NT2/D1 (cell line): ENCODE measurements around the gene FKBP5.
"Not testable (repeated sequence)": the region's sequence is repeated elsewhere in the genome, so short reads cannot be mapped to it uniquely, and the experiment has no call there.

Source experiments
- DNase-seq: peaks from one replicate; pipeline ENCODE4 v3.0.0-alpha.2; 2011; ENCODE audit warnings: low read depth, low spot score
- H3K27me3 ChIP-seq: 2 replicates; pipeline ENCODE4 v1.6.0; 2011; ENCODE audit warnings: mild to moderate bottlenecking; ENCODE audit not compliant: insufficient read length, insufficient read depth
- H3K36me3 ChIP-seq: 2 replicates; pipeline ENCODE4 v1.6.1; 2011; ENCODE audit warnings: mild to moderate bottlenecking, low read length, mixed read lengths; ENCODE audit not compliant: insufficient read depth, insufficient read length
- H3K4me1 ChIP-seq: 2 replicates; pipeline ENCODE4 v1.5.1; 2011; ENCODE audit not compliant: insufficient read depth, insufficient read length
- H3K4me3 ChIP-seq: 2 replicates; pipeline ENCODE4 v1.5.1; 2011; ENCODE audit warnings: low read depth; ENCODE audit not compliant: insufficient read length
- H3K9ac ChIP-seq: 2 replicates; pipeline ENCODE4 v1.6.0; 2011; ENCODE audit warnings: low read depth; ENCODE audit not compliant: insufficient read length
- H3K9me3 ChIP-seq: 2 replicates; pipeline ENCODE4 v1.5.1; 2011; ENCODE audit warnings: mild to moderate bottlenecking, low read length; ENCODE audit not compliant: insufficient read depth
- SUZ12 ChIP-seq: IDR thresholded peaks from 2 replicates; pipeline ENCODE4 v1.6.1; 2011; ENCODE audit not compliant: insufficient read length, insufficient read depth; ENCODE audit errors: extremely low read depth
- YY1 ChIP-seq: IDR thresholded peaks from 2 replicates; pipeline ENCODE4 v1.6.1; 2011; ENCODE audit not compliant: insufficient read length, insufficient read depth
- ZNF274 ChIP-seq: IDR thresholded peaks from 2 replicates; pipeline ENCODE4 v1.6.1; 2011; ENCODE audit warnings: mild to moderate bottlenecking, low read depth, low read length

FKBP5 gene

DNA sequence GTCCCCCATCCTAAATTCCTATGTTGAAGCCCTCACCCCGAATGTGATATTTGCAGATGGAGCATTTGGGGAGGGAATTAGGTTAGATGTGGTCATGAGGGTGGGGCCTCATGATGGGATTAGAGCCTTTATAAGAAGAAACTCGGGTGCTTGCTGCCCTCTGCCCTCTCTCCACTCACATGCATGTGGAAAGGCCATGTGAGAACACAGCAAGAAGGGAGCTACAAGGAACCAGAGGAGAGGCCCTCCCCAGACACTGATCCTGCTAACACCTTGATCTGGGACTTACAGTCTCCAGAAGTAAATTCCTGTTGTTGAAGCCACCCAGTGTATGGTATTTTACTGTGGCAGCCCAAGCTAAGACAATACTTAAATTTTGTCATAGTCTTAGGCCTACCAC is 106.4 kb downstream of the FKBP5 start:
- Histone ChIP-seq H3K27me3 (no peaks in the 10 kb centered on the region), H3K36me3 (peaks cover 2% of the 10 kb centered on the region), H3K4me3 (no peak overlapping the region), H3K9me3 (no peaks in the 10 kb centered on the region), H3K9ac (no peak overlapping the region), H3K4me1 (peaks cover 2% of the 10 kb centered on the region)
- TF ChIP-seq SUZ12 = no peak
- no peak for TF ChIP-seq ZNF274
- no peak for TF ChIP-seq YY1
- DNase-seq = no peak

DNA sequence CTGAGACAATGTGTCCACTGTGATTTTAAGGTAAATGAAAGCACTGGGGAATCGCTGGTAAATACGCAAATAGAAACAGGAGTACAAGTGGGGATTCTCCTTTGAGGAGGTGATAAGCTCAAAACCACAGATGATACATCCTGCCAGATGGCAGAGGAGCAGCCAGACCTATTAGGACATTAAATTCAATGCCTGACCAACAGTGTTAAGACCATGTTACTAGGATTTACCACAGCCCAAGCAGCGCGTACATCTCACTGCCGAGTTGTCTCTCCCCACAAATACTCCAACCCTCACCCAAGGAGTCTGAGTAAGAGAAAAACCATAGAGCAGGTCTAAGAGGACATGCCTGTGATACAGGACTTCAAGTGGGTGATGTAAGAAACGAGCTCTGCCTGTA is 107.1 kb downstream of the FKBP5 start:
- no peak for DNase-seq
- peaks cover 2% of the 10 kb centered on the region for H3K4me1 ChIP-seq
- H3K27me3 ChIP-seq = no peaks in the 10 kb centered on the region
- no peak overlapping the region for H3K4me3 ChIP-seq
- H3K36me3 ChIP-seq = peaks cover 4% of the 10 kb centered on the region
- H3K9ac ChIP-seq = no peak overlapping the region
- TF ChIP-seq YY1 = no peak
- no peak for TF ChIP-seq SUZ12
- TF ChIP-seq ZNF274 = no peak
- H3K9me3 ChIP-seq = no peaks in the 10 kb centered on the region

DNA sequence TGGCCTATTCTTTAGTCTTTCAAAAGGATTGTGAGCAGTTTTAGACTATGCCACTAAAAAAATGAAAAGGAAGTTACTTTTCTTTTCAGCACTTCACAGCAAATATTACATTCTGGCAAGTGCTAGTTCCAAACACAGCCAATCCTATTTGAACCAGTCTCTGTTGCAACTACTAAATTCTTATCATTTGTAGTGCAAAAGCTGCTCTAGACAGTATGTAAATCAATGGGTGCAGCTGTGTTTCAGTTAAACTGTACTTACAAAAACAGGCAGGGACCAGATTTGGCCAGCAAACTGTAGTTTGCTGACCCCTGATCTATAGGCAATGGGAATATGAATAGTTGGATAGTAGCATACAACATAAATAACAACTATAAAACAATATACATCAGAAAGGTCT is 107.9 kb downstream of the FKBP5 start:
- H3K9ac ChIP-seq = no peak overlapping the region

DNA sequence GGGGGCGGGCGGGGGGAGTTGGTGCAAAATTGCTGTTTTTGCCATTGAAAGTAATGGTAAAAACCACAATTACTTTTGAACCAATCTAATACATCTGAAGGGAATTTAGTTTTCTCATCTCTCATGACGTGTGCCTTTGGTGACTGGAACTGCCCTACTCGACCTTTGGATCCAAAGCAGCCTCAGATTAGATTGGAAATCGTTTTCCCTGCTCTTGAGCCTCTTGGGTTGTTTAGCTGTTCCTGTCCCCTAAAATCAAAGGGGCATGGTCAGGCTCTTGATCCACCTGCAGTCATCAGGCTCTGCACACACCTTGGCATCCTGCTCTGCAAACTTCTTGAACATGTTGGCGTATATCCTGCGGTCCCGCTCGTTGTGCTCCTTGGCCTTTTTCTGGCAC is 112.0 kb downstream of the FKBP5 start:
- H3K9ac ChIP-seq = no peak overlapping the region
- TF ChIP-seq YY1 (no peak), ZNF274 (no peak), SUZ12 (no peak)
- H3K9me3 ChIP-seq = no peaks in the 10 kb centered on the region
- peaks cover 9% of the 10 kb centered on the region for H3K36me3 ChIP-seq
- no peak for DNase-seq
- H3K4me3 ChIP-seq = no peak overlapping the region
- H3K27me3 ChIP-seq = no peaks in the 10 kb centered on the region
- H3K4me1 ChIP-seq = peaks cover 1% of the 10 kb centered on the region

More for the DNA sequence above, 107.9 kb downstream of the FKBP5 start:
- no peak overlapping the region for H3K4me3 ChIP-seq
- H3K36me3 ChIP-seq = peaks cover 5% of the 10 kb centered on the region
- peaks cover 2% of the 10 kb centered on the region for H3K4me1 ChIP-seq
- no peaks in the 10 kb centered on the region for H3K9me3 ChIP-seq
- H3K27me3 ChIP-seq = no peaks in the 10 kb centered on the region
- no peak for TF ChIP-seq SUZ12
- TF ChIP-seq ZNF274 = no peak
- no peak for TF ChIP-seq YY1
- DNase-seq = no peak

DNA sequence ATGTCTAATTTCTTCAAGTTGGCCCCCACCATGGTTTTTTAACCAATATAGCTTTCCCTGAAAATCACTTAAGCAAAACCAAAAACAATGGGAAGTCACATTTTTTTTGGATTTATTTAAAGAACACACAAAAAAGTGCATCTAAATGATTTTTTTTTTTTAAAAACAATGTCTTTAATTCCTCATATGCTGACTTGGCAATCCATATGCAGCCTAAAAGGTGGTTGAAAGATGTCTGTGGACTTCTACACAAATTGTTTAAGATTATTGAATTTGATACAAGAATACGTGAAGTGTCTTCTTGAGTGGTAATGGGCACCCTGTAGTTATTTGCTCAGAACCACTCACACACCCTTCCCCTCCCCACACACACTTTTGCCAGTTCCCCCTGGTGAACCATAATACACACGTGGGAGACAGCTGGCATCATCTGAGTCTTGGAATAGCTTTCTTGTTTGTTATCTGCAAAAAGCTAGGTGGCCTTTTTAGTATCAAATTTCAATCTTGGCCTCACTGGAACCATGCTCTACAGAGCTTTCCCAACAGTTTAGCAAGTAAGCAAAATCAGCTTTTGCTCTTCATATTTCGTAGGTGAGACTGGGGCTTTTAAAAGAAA is 115.1 kb downstream of the FKBP5 start:
- H3K27me3 ChIP-seq = no peaks in the 10 kb centered on the region
- no peaks in the 10 kb centered on the region for H3K4me1 ChIP-seq
- TF ChIP-seq ZNF274 = no peak
- TF ChIP-seq YY1 = no peak
- no peak for TF ChIP-seq SUZ12
- no peak for DNase-seq
- H3K9ac ChIP-seq = no peak overlapping the region
- no peak overlapping the region for H3K4me3 ChIP-seq
- H3K36me3 ChIP-seq = peaks cover 9% of the 10 kb centered on the region
- no peaks in the 10 kb centered on the region for H3K9me3 ChIP-seq

DNA sequence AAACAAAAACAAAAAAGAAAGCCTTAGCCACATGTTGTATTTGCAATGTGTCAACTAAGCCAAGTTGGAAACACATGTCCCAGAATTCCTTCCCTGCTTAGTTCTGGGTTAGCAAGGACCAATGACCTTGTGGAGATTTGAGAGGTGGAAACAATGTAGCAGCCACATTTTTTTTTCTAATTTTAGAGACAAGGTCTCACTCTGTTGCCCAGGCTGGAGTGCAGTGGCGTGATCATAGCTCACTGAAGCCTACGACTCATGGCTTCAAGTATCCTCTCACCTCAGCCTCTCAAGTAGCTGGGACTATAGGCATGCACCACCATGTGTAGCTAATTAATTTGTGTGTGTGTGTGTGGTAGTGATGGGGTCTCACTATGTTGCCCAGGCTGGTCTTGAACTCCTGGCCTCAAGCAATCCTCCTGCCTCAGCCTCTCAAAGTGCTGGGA is 117.8 kb downstream of the FKBP5 start:
- H3K27me3 ChIP-seq, H3K4me3 ChIP-seq, H3K36me3 ChIP-seq, H3K4me1 ChIP-seq, DNase-seq, H3K9ac ChIP-seq: not testable (repeated sequence)
- peaks cover 13% of the 10 kb centered on the region; the same call in 1 of the 2 replicates for H3K9me3 ChIP-seq

DNA sequence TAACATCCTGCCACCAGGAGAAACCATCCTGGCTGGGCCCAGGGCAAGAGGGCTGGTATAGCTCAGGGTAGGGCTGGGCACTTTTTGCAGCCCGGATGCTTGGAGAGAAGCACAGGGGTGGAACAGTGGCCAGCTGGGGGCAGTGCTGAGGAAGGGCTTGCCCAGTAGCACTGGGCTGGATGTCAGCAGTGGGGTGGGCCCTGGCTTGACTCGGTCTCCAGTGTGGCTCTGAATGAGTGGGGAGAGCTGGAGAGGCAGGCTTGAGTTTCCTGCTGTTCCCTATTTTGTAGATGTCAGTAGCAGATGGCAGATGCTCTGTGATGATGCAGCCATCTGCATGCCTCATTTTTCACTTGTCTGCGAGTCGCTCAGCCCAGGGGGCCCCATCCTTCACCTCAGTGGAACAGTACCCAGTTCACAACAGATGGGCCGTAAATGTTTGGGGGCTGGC is 119.7 kb downstream of the FKBP5 start:
- no peak for DNase-seq
- Histone ChIP-seq H3K4me1 (no peaks in the 10 kb centered on the region), H3K9me3 (peaks cover 13% of the 10 kb centered on the region; the same call in 1 of the 2 replicates), H3K36me3 (no peaks in the 10 kb centered on the region), H3K27me3 (no peaks in the 10 kb centered on the region), H3K4me3 (no peak overlapping the region), H3K9ac (no peak overlapping the region)
- TF ChIP-seq YY1 (no peak), ZNF274 (no peak), SUZ12 (no peak)

DNA sequence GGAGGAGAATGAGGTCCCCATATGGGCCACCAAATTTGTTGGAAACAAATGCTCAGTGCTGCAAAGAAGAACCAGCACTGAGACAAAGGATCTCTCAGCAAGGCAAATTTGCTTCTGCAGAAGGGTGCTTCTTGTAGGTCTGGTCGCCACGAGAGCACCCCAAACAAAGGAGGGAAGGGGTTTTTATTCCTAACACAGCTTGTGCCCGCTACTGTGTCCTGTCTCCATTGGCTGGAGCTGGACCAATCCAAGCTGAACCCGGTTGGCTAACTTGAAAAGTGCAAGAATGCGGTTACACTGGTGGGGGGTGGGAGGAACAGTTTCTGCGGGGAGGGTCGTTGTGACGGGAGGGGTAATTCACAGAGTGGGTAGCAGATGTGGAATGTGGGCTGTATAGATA is 121.9 kb downstream of the FKBP5 start:
- H3K4me1 ChIP-seq = no peaks in the 10 kb centered on the region
- no peak for TF ChIP-seq ZNF274
- no peak for TF ChIP-seq SUZ12
- TF ChIP-seq YY1 = no peak
- no peaks in the 10 kb centered on the region for H3K27me3 ChIP-seq
- no peaks in the 10 kb centered on the region for H3K36me3 ChIP-seq
- peaks cover 13% of the 10 kb centered on the region; the same call in 1 of the 2 replicates for H3K9me3 ChIP-seq
- H3K4me3 ChIP-seq = no peak overlapping the region
- DNase-seq = no peak
- no peak overlapping the region for H3K9ac ChIP-seq
